OCI-LY7 (cell line): ENCODE data around the gene CNBP.

Experiments used
- EZH2phosphoT487 ChIP-seq: fragments of 200-600 bp; sonication (generic); IDR thresholded peaks from 2 replicates; pipeline ENCODE4 v1.6.1; 2018; ENCODE audit warnings: low read depth, borderline replicate concordance, mild to moderate bottlenecking, mixed run types, antibody characterized with exemption, low read length, moderate library complexity, mixed read lengths
- TF ChIP-seq, protein P1 (sequence below): fragments of 200-600 bp; sonication (generic); conservative IDR thresholded peaks from 2 replicates; pipeline ENCODE4 v1.5.1; 2014; ENCODE audit warnings: mild to moderate bottlenecking, antibody characterized with exemption, low read length, moderate library complexity, mixed read lengths

GRCh38 chr3:129121792-129122411 lies 61.8 kb downstream of the CNBP start, which contains the start of gene RAB43:
- TF ChIP-seq, protein P1, sequence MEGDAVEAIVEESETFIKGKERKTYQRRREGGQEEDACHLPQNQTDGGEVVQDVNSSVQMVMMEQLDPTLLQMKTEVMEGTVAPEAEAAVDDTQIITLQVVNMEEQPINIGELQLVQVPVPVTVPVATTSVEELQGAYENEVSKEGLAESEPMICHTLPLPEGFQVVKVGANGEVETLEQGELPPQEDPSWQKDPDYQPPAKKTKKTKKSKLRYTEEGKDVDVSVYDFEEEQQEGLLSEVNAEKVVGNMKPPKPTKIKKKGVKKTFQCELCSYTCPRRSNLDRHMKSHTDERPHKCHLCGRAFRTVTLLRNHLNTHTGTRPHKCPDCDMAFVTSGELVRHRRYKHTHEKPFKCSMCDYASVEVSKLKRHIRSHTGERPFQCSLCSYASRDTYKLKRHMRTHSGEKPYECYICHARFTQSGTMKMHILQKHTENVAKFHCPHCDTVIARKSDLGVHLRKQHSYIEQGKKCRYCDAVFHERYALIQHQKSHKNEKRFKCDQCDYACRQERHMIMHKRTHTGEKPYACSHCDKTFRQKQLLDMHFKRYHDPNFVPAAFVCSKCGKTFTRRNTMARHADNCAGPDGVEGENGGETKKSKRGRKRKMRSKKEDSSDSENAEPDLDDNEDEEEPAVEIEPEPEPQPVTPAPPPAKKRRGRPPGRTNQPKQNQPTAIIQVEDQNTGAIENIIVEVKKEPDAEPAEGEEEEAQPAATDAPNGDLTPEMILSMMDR: no peak
- TF ChIP-seq EZH2phosphoT487: no peak
